ENCODE data around the gene ZSCAN21. TPM values are rescaled to one million over a fixed set of nuclear protein-coding genes. Genes with fewer than 3 reads are reported as not detected.

Gene ZSCAN21
- polyA plus RNA-seq, 4 donors: 4.0 to 12.5 (median 6.5) TPM

GRCh38 chr7:100082978-100083377 is 33.4 kb downstream of the ZSCAN21 start:
- DNase-seq (no peak), FAIRE-seq (no peak)
- peak overlapping the region in 1 of 3 donors; percentile 83 for H3K27ac ChIP-seq (ENCODE audit: low read depth in 1 of 3, low read length in 2 of 3)
- no peaks in the 10 kb centered on the region for H3K27me3 ChIP-seq (ENCODE audit: control insufficient read depth in 3 of 3, insufficient read depth in 3 of 3, low read length in 3 of 3)
- H3K9me3 ChIP-seq (ENCODE audit: control insufficient read depth in 2 of 2, insufficient read depth in 1 of 2, low read depth in 1 of 2, low read length in 1 of 2): no peaks in the 10 kb centered on the region
- H3K4me1 ChIP-seq (ENCODE audit: control insufficient read depth in 3 of 3, insufficient read depth in 2 of 3, low read depth in 1 of 3, low read length in 2 of 3): peaks cover 0 to 33% (median 2%) of the 10 kb centered on the region in 3 donors
- H3K4me3 ChIP-seq (ENCODE audit: low read depth in 1 of 3, low read length in 3 of 3): no peak overlapping the region
- H3K36me3 ChIP-seq (ENCODE audit: control insufficient read depth in 3 of 3, insufficient read depth in 2 of 3, low read depth in 1 of 3, low read length in 3 of 3): peaks cover 0 to 20% (median 0%) of the 10 kb centered on the region in 3 donors
- 52 to 63% (median 60%) methylated on average over 4 of the region's 4 CpGs for WGBS, 3 donors

DNA sequence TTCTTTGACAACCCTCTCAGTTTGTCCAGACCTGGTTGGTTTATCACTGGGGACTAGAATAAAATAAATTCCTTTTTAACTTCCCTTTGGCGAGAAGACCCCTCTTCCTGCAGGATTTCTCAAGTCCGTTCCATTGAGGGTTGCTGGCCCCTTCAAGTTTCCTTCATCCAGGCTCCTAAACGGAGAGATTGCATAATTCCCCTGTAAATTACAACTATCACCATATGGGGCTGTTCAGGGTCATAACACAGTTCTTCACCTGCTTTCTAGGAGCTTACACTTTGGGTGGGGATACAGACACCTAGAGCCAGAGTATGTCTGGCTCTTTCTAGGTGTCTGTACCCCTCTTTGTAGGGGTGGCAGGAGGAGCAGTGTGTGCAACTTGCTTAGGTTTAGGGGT is 35.9 kb downstream of the ZSCAN21 start:
- FAIRE-seq (no peak), DNase-seq (no peak)
- Histone ChIP-seq H3K27ac (ENCODE audit: low read depth in 1 of 3, low read length in 2 of 3) (no peak overlapping the region), H3K36me3 (ENCODE audit: control insufficient read depth in 3 of 3, insufficient read depth in 2 of 3, low read depth in 1 of 3, low read length in 3 of 3) (peaks cover 0 to 6% (median 0%) of the 10 kb centered on the region in 3 donors), H3K4me3 (ENCODE audit: low read depth in 1 of 3, low read length in 3 of 3) (no peak overlapping the region), H3K27me3 (ENCODE audit: control insufficient read depth in 3 of 3, insufficient read depth in 3 of 3, low read length in 3 of 3) (no peaks in the 10 kb centered on the region), H3K4me1 (ENCODE audit: control insufficient read depth in 3 of 3, insufficient read depth in 2 of 3, low read depth in 1 of 3, low read length in 2 of 3) (peaks cover 0 to 23% (median 0%) of the 10 kb centered on the region in 3 donors), H3K9me3 (ENCODE audit: control insufficient read depth in 2 of 2, insufficient read depth in 1 of 2, low read depth in 1 of 2, low read length in 1 of 2) (no peaks in the 10 kb centered on the region)
- 50 to 65% (median 64%) methylated on average over 3 of the region's 3 CpGs for WGBS, 3 donors

DNA sequence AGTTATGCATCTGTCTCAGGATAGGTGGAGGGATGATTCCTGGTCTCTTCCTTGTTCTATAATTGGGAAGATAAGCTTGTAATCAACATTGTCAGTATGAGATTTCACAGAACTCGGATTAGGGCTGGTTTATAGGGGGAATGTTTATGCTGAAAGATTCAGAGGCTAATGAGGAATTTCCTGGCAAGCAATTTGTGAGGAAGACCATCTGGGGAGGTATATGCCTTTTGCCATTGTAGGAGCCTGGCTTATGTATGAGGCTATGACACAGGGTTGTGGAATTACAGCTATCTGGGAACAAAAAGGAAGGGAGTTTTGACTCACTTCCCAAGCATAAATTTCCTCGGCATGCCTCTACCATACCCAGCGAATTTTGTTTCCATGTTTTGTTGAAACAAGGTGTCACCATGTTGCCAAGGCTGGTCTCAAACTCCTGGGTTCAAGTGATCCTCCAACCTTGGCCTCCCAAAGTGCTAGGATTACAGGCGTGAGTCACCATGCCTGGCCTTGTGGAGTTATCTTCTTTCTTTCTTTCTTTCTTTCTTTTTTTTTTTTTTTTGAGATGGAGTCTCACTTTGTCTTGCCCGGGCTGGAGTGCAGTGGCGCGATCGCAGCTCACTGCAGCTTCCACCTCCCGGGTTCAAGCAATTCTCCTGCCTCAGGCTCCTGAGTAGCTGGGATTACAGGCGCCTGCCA is 37.6 kb downstream of the ZSCAN21 start:
- WGBS, 3 donors: 78 to 89% (median 87%) methylated on average over 10 of the region's 10 CpGs
- Histone ChIP-seq H3K27ac (ENCODE audit: low read depth in 1 of 3, low read length in 2 of 3) (peak overlapping the region in 2 of 3 donors; percentile 49 to 89), H3K36me3 (ENCODE audit: control insufficient read depth in 3 of 3, insufficient read depth in 2 of 3, low read depth in 1 of 3, low read length in 3 of 3) (peaks cover 4 to 17% (median 4%) of the 10 kb centered on the region in 3 donors), H3K4me1 (ENCODE audit: control insufficient read depth in 3 of 3, insufficient read depth in 2 of 3, low read depth in 1 of 3, low read length in 2 of 3) (peaks cover 0 to 18% (median 0%) of the 10 kb centered on the region in 3 donors), H3K27me3 (ENCODE audit: control insufficient read depth in 3 of 3, insufficient read depth in 3 of 3, low read length in 3 of 3) (no peaks in the 10 kb centered on the region), H3K9me3 (ENCODE audit: control insufficient read depth in 2 of 2, insufficient read depth in 1 of 2, low read depth in 1 of 2, low read length in 1 of 2) (no peaks in the 10 kb centered on the region), H3K4me3 (ENCODE audit: low read depth in 1 of 3, low read length in 3 of 3) (no peak overlapping the region)
- DNase-seq (no peak), FAIRE-seq (no peak)

- FAIRE-seq: no peak
- Histone ChIP-seq H3K4me1 (ENCODE audit: control insufficient read depth in 3 of 3, insufficient read depth in 2 of 3, low read depth in 1 of 3, low read length in 2 of 3) (peaks cover 0 to 15% (median 0%) of the 10 kb centered on the region in 3 donors), H3K27me3 (ENCODE audit: control insufficient read depth in 3 of 3, insufficient read depth in 3 of 3, low read length in 3 of 3) (no peaks in the 10 kb centered on the region)
Measured at GRCh38 chr7:100088095-100088620, 38.6 kb downstream of the ZSCAN21 start.

GRCh38 chr7:100088621-100089457 is 39.3 kb downstream of the ZSCAN21 start, which contains the start of gene COPS6:
TSS of gene COPS6 (plus strand) at chr7:100088969. CDS start at chr7:100088991, 22 bp downstream.
- peaks cover 0 to 15% (median 0%) of the 10 kb centered on the region in 3 donors for H3K4me1 ChIP-seq (ENCODE audit: control insufficient read depth in 3 of 3, insufficient read depth in 2 of 3, low read depth in 1 of 3, low read length in 2 of 3)
- peak within 1 kb of the TSS; percentile 67 to 89 (median 74) for H3K27ac ChIP-seq (ENCODE audit: low read depth in 1 of 3, low read length in 2 of 3)
- peaks cover 4 to 33% (median 17%) of the 10 kb centered on the region in 3 donors for H3K36me3 ChIP-seq (ENCODE audit: control insufficient read depth in 3 of 3, insufficient read depth in 2 of 3, low read depth in 1 of 3, low read length in 3 of 3)
- H3K9me3 ChIP-seq (ENCODE audit: control insufficient read depth in 2 of 2, insufficient read depth in 1 of 2, low read depth in 1 of 2, low read length in 1 of 2): no peaks in the 10 kb centered on the region
- FAIRE-seq (no peak), DNase-seq (peak; percentile 78 to 94)
- no peaks in the 10 kb centered on the region for H3K27me3 ChIP-seq (ENCODE audit: control insufficient read depth in 3 of 3, insufficient read depth in 3 of 3, low read length in 3 of 3)
- WGBS, 3 donors: 0% methylated on average over 49 to 68 of the region's 68 CpGs
- H3K4me3 ChIP-seq (ENCODE audit: low read depth in 1 of 3, low read length in 3 of 3): peak within 1 kb of the TSS; percentile 47 to 99 (median 91)

More at GRCh38 chr7:100088095-100088620, 38.6 kb downstream of the ZSCAN21 start:
- H3K36me3 ChIP-seq (ENCODE audit: control insufficient read depth in 3 of 3, insufficient read depth in 2 of 3, low read depth in 1 of 3, low read length in 3 of 3): peaks cover 4 to 27% (median 12%) of the 10 kb centered on the region in 3 donors
- no peak for DNase-seq
- H3K9me3 ChIP-seq (ENCODE audit: control insufficient read depth in 2 of 2, insufficient read depth in 1 of 2, low read depth in 1 of 2, low read length in 1 of 2): no peaks in the 10 kb centered on the region
- 71 to 78% (median 74%) methylated on average over 11 of the region's 11 CpGs for WGBS, 3 donors
- H3K4me3 ChIP-seq (ENCODE audit: low read depth in 1 of 3, low read length in 3 of 3): peak overlapping the region; percentile 47 to 99 (median 91)
- H3K27ac ChIP-seq (ENCODE audit: low read depth in 1 of 3, low read length in 2 of 3): peak overlapping the region; percentile 67 to 89 (median 74)

- H3K4me3 ChIP-seq (ENCODE audit: low read depth in 1 of 3, low read length in 3 of 3): peak overlapping the region; percentile 47 to 99 (median 91)
- FAIRE-seq (no peak), DNase-seq (no peak)
- H3K27me3 ChIP-seq (ENCODE audit: control insufficient read depth in 3 of 3, insufficient read depth in 3 of 3, low read length in 3 of 3): no peaks in the 10 kb centered on the region
- H3K9me3 ChIP-seq (ENCODE audit: control insufficient read depth in 2 of 2, insufficient read depth in 1 of 2, low read depth in 1 of 2, low read length in 1 of 2): no peaks in the 10 kb centered on the region
- WGBS, 3 donors: 9 to 30% (median 23%) methylated on average over 7 of the region's 7 CpGs
- H3K36me3 ChIP-seq (ENCODE audit: control insufficient read depth in 3 of 3, insufficient read depth in 2 of 3, low read depth in 1 of 3, low read length in 3 of 3): peaks cover 12 to 38% (median 24%) of the 10 kb centered on the region in 3 donors
- peaks cover 0 to 15% (median 0%) of the 10 kb centered on the region in 3 donors for H3K4me1 ChIP-seq (ENCODE audit: control insufficient read depth in 3 of 3, insufficient read depth in 2 of 3, low read depth in 1 of 3, low read length in 2 of 3)
- peak overlapping the region; percentile 6 to 74 (median 67) for H3K27ac ChIP-seq (ENCODE audit: low read depth in 1 of 3, low read length in 2 of 3)
Measured at GRCh38 chr7:100089458-100090196, 40.1 kb downstream of the ZSCAN21 start.

DNA sequence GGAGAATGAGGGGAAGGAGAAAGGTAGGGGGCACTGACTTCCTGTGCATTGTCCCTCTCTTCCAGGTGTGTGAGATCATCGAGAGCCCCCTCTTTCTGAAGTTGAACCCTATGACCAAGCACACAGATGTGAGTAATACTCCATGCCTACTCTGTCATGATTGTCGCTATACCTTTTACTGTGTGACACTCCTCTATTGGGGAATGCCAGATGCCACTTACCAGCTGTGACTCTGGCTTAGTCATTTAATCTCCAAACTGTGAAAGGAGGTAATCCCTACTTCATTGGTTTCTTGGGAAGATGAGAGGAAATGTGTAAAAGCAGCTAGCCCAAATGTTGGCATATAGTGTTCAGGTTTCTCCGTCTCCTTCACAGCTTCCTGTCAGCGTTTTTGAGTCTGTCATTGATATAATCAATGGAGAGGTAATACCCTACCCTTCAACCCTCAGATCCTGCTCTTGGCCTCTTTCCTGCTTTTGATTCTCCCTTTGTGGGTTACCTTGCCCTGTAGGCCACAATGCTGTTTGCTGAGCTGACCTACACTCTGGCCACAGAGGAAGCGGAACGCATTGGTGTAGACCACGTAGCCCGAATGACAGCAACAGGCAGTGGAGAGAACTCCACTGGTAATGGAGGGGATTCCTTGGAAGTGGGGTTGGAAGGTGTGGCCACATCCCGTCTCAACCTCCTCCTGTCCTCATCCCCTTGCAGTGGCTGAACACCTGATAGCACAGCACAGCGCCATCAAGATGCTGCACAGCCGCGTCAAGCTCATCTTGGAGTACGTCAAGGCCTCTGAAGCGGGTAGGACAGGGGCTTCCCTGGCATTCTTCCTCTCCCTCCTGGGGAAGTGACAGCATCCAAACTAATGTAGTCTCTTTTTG is 41.2 kb downstream of the ZSCAN21 start:
- Histone ChIP-seq H3K9me3 (ENCODE audit: control insufficient read depth in 2 of 2, insufficient read depth in 1 of 2, low read depth in 1 of 2, low read length in 1 of 2) (no peaks in the 10 kb centered on the region), H3K36me3 (ENCODE audit: control insufficient read depth in 3 of 3, insufficient read depth in 2 of 3, low read depth in 1 of 3, low read length in 3 of 3) (peaks cover 17 to 49% (median 28%) of the 10 kb centered on the region in 3 donors), H3K27me3 (ENCODE audit: control insufficient read depth in 3 of 3, insufficient read depth in 3 of 3, low read length in 3 of 3) (no peaks in the 10 kb centered on the region), H3K4me1 (ENCODE audit: control insufficient read depth in 3 of 3, insufficient read depth in 2 of 3, low read depth in 1 of 3, low read length in 2 of 3) (peaks cover 0 to 15% (median 0%) of the 10 kb centered on the region in 3 donors), H3K4me3 (ENCODE audit: low read depth in 1 of 3, low read length in 3 of 3) (no peak overlapping the region), H3K27ac (ENCODE audit: low read depth in 1 of 3, low read length in 2 of 3) (no peak overlapping the region)
- 86 to 90% (median 87%) methylated on average over 14 of the region's 14 CpGs for WGBS, 3 donors
- FAIRE-seq (no peak), DNase-seq (no peak)

All from small intestine (tissue), 7 donors.